HL-60/S4 (cell line): Measurements from ENCODE around the gene ZC3H15.
"Not testable (repeated sequence)": the region's sequence is repeated elsewhere in the genome, so short reads cannot be mapped to it uniquely, and the experiment has no call there.

Experiments used
- in situ Hi-C: fragments of 300-500 bp; cut with MboI; formaldehyde crosslinking; loops from 2 replicates; pipeline ENCODE4 v1.14.3; 2022; ENCODE audit warnings: low sequenced_read_pairs

ZC3H15 gene

GRCh38 chr2:186486651-186487647 is 889 bp downstream of the ZC3H15 start:
- in situ Hi-C loops = loop anchor here (25.0 kb wide), 1 partner anchor 1900 kb away; the partner anchor contains the start of gene ZNF804A

- in situ Hi-C loops = loop anchor here (25.0 kb wide), 1 partner anchor 1906 kb away; the partner anchor contains the start of gene ZNF804A
Measured at GRCh38 chr2:186493564-186494085, 7.6 kb downstream of the ZC3H15 start.

GRCh38 chr2:186496401-186496800 is 10.3 kb downstream of the ZC3H15 start:
- in situ Hi-C loops = loop anchor here (25.0 kb wide), 1 partner anchor 1909 kb away; the partner anchor contains the start of gene ZNF804A

DNA sequence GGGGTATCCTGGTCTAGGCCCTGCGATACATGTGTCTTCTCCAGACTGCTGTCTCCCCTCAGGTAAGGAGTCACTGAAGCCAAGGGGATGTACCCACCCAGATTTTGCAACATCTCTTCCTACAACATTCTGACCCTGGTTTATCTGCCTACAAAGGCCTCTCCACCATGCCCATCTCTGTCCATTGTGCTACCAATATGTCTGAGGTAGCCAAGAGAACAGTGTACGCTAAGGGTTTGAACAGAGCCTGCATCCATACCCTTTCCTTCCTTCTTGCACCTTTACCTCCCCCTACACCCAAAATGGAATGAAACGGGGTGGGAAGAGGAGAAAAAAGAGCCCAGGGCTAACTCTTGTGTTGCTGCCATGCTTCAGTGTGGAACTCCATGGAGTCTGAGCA is 11.9 kb downstream of the ZC3H15 start:
- in situ Hi-C loops = loop anchor here (25.0 kb wide), 1 partner anchor 1911 kb away; the partner anchor contains the start of gene ZNF804A

- in situ Hi-C loops = loop anchor here (25.0 kb wide), 1 partner anchor 1912 kb away; the partner anchor contains the start of gene ZNF804A
Measured at GRCh38 chr2:186498834-186499233, 12.8 kb downstream of the ZC3H15 start.

- in situ Hi-C loops = no loop called here
Measured at GRCh38 chr2:186503827-186504606, 18.0 kb downstream of the ZC3H15 start.

DNA sequence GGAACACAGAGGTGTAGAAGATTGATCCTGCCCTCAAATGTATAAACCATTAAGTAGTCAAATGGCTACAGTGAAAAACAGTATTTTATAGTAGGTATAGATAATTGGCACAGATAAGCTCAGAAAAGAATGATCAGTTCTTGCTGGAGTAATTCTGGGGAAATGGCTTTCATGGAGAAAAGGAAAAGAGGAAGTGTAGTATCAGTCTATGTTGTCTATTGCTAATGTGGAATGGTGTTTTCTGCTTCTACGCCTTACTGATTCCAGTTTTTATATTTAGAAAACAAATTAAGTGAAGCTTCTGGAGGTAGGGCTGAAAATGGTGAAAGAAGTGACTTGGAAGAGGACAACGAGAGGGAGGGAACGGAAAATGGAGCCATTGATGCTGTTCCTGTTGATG is 22.2 kb downstream of the ZC3H15 start:
- in situ Hi-C loops = no loop called here

GRCh38 chr2:186515376-186515775 is 29.3 kb downstream of the ZC3H15 start:
- in situ Hi-C loops = no loop called here

- in situ Hi-C loops = no loop called here
Measured at GRCh38 chr2:186516396-186516795, 30.3 kb downstream of the ZC3H15 start.

DNA sequence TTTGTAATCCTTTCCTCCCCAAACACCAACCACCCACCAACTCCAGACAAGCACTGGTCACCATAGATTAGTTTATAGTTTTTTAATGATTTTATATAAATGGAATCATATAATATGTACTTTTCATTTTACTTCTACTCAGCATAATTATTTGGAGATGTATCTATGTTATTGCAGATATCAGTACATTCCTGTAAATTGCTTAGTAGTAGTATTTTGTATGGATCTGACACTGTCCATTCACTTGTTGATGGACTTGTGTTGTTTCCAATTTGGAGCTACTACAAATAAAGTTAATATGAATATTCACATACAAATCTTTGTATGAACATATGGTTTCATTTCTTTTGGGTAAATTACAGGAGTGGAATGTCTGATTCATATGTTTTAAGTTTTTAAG is 31.0 kb downstream of the ZC3H15 start:
- in situ Hi-C loops = no loop called here

GRCh38 chr2:186518291-186518690 is 32.2 kb downstream of the ZC3H15 start:
- in situ Hi-C loops = no loop called here

- in situ Hi-C loops = no loop called here
Measured at GRCh38 chr2:186518945-186519344, 32.9 kb downstream of the ZC3H15 start.

GRCh38 chr2:186521570-186522153 is 35.6 kb downstream of the ZC3H15 start:
- in situ Hi-C loops = not testable (repeated sequence)

GRCh38 chr2:186522450-186522849 is 36.4 kb downstream of the ZC3H15 start:
- in situ Hi-C loops = no loop called here

DNA sequence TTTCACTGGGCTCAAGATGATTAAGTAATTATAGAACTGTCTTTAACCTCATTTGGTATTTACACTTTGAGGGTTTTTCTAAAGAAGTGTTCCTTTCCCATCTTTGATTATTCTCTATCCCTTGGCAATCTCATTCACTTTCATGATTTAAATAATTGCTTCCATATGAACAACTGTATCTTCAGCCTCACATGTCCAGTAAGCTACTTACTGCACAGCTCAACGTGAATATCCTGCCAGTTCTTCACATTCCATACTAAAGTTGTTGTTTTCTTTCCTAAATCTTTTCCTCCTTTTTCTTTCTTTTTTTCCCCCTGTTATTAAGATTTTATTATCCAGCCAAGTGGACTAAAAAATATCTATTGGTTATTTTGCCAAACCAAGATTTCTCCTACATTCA is 37.7 kb downstream of the ZC3H15 start:
- in situ Hi-C loops = no loop called here

DNA sequence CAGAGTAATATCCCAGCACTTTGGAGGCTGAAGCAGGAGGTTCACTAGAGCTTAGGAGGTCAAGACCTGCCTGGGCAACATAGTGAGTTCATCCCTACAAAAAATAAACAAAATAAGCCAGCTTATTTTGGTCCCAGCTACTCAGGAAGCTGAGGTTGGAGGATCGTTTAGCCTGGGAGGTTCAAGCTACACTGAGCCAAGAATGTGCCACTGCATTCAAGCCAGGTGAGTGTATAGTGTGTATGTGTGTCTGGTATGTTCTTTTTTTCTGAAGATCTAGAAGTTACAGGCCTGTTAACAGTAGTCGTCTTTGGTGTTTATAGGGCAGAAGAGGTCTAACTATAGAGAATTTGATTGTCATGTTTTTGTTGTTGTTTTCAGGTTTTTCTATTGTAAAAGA is 40.2 kb downstream of the ZC3H15 start:
- in situ Hi-C loops = no loop called here

DNA sequence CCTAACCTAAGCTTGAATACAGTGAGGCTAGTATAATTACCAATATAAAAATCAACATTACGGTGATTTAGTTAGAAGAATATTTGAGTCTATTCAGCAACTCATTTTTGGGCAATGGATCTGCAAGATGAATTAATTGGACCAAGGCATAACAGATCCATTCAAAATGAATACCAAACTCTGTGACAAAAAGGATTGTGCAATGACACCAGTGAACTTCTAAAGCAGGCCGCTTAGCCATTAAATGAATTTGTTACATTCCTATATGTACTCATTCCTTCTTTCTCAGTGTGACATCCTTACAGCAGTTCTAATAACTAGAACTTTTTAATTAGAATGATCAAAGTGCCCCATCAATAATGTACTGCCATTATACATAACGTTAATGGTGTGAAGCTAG is 44.3 kb downstream of the ZC3H15 start:
- in situ Hi-C loops = no loop called here

DNA sequence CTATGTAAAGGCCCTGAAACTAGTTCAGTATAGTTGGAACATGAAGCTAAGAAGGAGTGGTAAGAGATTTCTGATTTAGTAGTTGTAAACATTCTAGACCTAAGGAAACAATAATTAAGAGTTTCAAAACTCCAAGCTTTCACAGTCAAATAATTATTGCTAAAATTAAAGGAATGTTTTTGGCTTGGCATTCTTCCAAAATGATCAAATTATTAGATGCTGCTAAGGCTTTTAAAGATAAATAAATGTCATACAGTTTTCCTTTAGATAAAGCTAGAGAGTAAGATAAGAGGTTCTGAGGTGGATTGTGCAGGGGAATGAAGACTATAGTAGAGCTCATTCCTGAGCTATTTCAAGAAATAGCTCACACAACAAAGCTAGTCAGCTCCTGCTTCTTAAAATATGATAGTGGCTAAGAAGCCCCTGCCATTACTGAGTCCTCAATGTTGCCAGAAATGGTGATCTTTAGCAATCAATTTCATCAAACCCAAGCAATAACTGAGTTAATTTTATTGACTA is 45.3 kb downstream of the ZC3H15 start:
- in situ Hi-C loops = no loop called here

DNA sequence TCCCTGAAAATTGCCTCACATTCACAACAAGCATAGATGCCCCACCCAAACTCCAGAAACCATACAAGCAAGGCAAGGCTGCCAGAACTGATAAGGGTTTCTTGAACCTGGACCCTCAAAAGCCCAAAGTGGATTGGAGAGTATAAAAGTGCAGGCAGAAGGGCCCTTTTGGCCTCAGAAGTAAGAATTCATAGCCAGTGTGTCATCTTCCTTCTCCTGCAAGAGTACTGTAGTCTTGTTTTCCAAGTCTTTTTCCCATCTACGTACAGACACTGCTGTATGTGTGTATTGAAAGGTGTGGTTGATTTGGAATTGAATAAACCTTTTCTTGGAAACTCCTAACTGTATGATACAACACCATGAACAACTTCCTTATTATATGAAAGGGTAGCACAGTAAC is 46.8 kb downstream of the ZC3H15 start:
- in situ Hi-C loops = no loop called here

DNA sequence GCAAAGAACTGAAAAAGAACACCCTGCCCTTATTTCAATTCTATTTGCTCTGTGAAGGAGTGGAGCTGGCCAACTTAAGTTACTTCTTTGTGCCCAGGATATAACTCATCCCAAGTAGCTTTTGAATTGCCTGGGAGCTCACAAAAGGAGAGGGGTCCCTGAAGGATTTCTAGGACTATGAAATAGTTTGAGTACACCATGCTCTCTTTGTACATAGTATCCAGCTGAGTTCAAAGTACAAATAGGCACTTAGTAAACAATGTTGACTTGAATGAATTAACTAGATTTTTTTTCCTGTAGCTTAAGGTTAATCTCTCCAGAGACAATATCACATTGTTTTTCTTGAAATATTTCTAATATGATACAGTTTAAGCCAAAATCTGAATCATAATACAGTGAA is 47.7 kb downstream of the ZC3H15 start:
- in situ Hi-C loops = no loop called here

GRCh38 chr2:186534406-186534805 is 48.3 kb downstream of the ZC3H15 start:
- in situ Hi-C loops = no loop called here
